ENCODE measurements around the gene SPATA31C2.

DNA sequence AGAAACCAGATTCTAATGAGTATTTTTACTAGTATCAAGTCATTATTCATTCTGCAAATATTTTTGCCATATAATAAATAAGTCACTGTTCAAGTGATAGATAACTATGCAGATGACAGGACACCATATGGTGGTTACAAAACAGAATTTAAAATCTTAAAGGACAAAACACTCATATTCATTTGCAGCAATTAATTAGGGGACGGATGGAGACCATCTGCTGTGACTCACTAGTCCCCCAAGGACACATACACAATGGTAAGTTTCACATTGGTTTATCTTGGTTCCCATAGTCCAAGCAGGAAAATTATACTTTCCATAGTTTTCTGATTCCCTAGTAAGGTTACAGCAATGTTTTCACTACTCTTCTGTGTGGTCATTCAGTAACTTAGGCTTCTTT, 28.4 kb upstream of the SPATA31C2 start:
- no peak for TF ChIP-seq KAT7 (CRISPR knock-in tag; IDR thresholded peaks at IDR 0.05; ENCODE audit: borderline replicate concordance)
- TF ChIP-seq HMGA2 (CRISPR knock-in tag; IDR thresholded peaks at IDR 0.05) = no peak
- TF ChIP-seq CTCF (IDR thresholded peaks at IDR 0.05) = no peak
- no peak for TF ChIP-seq E2F1 (CRISPR knock-in tag; IDR thresholded peaks at IDR 0.05)
- no peak for TF ChIP-seq ZNF281 (CRISPR knock-in tag; IDR thresholded peaks at IDR 0.05)
- no peak for TF ChIP-seq CREB1 (CRISPR knock-in tag; IDR thresholded peaks at IDR 0.05)
- TF ChIP-seq, protein P1, sequence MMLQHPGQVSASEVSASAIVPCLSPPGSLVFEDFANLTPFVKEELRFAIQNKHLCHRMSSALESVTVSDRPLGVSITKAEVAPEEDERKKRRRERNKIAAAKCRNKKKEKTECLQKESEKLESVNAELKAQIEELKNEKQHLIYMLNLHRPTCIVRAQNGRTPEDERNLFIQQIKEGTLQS (CRISPR knock-in tag; conservative IDR thresholded peaks at IDR 0.05) = no peak
- TF ChIP-seq, protein P2, sequence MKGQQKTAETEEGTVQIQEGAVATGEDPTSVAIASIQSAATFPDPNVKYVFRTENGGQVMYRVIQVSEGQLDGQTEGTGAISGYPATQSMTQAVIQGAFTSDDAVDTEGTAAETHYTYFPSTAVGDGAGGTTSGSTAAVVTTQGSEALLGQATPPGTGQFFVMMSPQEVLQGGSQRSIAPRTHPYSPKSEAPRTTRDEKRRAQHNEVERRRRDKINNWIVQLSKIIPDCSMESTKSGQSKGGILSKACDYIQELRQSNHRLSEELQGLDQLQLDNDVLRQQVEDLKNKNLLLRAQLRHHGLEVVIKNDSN (CRISPR knock-in tag; IDR thresholded peaks at IDR 0.05) = no peak
- TF ChIP-seq MYBL2 (CRISPR knock-in tag; IDR thresholded peaks at IDR 0.05) = no peak
- no peak for TF ChIP-seq RORB (CRISPR knock-in tag; IDR thresholded peaks at IDR 0.05)
- TF ChIP-seq NR2C2 (CRISPR knock-in tag; IDR thresholded peaks at IDR 0.05) = no peak
- no peak for TF ChIP-seq E2F5 (CRISPR knock-in tag; IDR thresholded peaks at IDR 0.05)
- no peak for TF ChIP-seq STAT6 (CRISPR knock-in tag; conservative IDR thresholded peaks at IDR 0.05; ENCODE audit: low read depth)

Data from WTC11 (cell line).